AG09319 (cell line): Measurements from ENCODE around the gene MITD1.

Experiments
- DNase-seq: peaks from one replicate; pipeline ENCODE4 v3.0.0-alpha.2; 2010; ENCODE audit warnings: low read depth; ENCODE audit errors: extremely low read depth
- TF ChIP-seq, protein P1 (sequence below): IDR thresholded peaks from 2 replicates; pipeline ENCODE4 v1.5.1; 2011; ENCODE audit warnings: low read depth, mild to moderate bottlenecking, inconsistent platforms, low read length, moderate library complexity

The MITD1 gene

DNA sequence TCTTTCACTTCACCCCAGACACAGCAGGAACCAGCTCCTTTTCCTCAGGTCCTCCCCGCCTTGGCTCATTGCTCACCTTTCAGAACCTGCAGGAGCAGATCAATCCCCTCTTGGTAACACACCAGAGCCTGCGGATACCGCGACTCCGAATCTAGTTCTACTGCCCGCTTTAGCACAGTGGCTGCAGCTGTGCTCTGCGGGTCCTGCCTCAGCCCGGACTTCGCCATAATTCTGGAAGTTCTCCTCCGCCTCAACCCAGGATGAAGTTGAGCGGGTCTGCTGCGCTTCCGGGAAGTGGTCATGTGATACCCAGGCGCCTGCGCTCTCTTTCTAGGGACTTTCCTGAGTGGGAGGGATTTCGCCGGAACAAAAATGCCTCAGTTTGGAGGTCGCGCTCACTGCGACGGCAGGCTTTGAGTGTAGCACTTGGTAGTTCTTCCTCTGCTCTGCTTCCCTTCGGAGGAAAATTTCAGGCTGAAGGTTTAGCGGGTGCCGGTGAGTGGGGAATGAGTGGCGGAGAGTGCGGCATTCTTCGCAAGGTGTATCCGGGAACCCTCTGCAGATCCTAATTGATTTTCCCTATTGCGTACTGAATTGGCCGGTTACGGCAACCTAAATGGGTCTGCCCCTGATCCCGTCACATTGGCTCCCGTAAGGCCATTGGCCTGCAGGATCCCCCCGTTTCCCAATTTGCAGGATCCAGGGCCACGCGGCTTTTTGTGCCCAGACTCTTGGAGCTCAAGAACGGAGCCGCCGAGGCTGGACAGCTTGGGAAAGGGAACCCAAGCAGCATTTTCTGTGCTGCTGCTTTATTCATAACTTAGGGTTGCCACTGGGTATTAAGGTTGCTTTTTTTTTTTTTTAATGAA lies at the start of gene MITD1, which contains the start of gene MRPL30:
MITD1 (minus strand) TSS at position 304 of the 869 bp plus-strand sequence; CDS start at position 227, 77 bp downstream.
MRPL30 (plus strand) TSS at position 430 of the 869 bp plus-strand sequence. CDS start 5,020 bp downstream, outside the sequence.
- TF ChIP-seq, protein P1, sequence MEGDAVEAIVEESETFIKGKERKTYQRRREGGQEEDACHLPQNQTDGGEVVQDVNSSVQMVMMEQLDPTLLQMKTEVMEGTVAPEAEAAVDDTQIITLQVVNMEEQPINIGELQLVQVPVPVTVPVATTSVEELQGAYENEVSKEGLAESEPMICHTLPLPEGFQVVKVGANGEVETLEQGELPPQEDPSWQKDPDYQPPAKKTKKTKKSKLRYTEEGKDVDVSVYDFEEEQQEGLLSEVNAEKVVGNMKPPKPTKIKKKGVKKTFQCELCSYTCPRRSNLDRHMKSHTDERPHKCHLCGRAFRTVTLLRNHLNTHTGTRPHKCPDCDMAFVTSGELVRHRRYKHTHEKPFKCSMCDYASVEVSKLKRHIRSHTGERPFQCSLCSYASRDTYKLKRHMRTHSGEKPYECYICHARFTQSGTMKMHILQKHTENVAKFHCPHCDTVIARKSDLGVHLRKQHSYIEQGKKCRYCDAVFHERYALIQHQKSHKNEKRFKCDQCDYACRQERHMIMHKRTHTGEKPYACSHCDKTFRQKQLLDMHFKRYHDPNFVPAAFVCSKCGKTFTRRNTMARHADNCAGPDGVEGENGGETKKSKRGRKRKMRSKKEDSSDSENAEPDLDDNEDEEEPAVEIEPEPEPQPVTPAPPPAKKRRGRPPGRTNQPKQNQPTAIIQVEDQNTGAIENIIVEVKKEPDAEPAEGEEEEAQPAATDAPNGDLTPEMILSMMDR: no peak
- peak; percentile 88 for DNase-seq

GRCh38 chr2:99217929-99218501 lies 37.2 kb upstream of the MITD1 start:
- TF ChIP-seq, protein P1: no peak
- no peak for DNase-seq

DNA sequence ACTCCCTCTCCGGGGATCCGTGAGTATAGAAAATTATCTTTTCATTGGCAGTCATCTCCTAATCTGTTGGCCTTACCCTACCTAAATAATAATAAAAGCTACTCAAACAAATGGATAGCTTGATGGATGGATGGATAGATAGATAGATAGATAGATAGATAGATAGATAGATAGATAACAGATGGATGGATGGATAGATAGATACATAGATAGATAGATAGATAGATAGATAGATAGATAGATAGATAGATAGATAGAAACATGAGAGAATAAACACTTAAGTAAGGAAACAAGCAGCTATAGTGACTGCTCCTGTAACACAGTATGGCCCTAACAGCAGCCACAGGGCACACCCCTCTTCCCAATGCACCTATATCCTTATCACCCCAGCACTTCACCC lies 35.2 kb upstream of the MITD1 start:
- TF ChIP-seq, protein P1: no peak
- no peak for DNase-seq

DNA sequence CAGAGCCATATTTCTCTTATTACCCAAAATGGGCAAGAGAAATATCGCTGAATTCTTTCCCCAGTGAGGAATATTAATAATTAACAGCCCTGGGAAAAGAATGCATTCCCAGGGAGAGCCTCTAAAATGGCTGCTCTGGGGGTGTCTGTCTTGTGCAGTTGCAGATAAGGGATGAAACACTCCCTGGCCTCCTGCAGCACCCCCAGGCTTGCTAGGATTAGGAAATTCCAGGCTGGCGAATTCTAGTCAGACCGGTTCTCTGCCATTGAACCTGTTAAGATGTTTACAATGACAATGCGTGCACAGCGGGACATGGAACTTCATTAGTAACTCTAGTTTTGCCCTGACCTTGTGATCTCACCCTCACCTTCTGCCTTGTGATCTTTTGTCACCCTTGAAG lies 24.6 kb upstream of the MITD1 start:
- TF ChIP-seq, protein P1: no peak
- DNase-seq: no peak

DNA sequence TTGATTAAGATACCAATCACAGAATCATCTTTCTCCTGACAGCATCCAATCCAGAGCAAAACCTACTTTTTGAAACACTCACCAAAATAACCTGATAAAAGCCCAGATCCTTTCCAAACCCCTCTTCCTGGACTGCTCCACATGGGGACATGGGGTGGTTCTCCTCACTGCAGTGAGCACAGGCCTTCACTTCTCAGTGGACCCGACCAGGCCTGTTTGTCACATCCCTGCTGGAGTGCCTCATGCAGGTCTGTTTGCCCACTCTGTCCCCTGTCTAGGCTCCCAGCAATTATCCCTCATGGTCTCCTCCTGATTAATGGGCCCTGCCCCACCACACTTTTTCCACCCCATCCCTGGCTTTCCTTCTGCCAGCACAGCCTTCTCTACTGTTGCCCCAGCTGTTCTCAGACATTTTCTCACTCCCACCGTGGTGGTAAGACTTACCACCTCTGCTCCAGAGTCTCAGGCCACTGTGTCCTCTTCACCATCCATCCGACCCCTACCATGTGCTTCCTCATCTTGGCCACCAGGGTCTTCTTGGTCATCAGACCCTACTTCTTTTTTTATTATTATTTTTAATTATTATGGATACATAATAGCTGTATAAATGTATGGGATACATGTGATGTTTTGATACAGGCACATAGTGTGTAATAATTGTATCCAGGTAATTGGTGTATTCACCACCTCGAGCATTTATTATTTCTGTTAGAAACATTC lies 21.3 kb upstream of the MITD1 start:
- TF ChIP-seq, protein P1: no peak; the same call in 1 of the 2 replicates
- no peak for DNase-seq

DNA sequence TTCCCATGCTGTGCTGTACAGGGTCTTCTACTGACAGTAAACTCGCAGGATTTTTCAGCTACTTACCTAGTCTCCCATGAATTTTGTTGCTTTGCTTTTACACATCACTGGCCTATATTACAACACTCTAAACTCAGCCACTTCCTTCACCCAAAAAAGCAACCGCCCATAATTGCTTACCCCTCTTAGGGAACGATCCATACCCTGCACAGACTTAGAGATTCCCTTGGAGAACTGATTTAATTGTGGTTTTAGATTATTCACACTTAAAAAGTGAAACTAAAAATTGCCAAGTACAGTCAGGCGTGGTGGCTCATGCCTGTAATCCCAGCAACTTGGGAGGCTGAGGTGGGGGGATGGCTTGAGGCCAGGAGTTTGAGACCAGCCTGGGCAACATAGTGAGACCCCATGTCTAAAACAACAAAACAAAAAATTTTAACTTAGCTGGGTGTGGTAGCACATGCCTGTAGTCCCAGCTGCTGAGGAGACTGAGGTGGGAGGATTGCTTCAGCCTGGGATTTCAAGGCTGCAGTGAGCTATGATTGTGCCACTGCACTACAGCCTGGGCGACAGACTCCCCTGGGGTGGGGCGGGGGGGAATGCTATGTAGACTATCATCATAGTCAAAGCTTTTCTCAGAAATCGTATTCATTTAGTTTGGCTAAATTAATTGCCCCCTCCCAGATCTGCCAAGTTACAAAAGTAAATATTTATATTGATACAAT lies 19.4 kb upstream of the MITD1 start:
- no peak for DNase-seq
- TF ChIP-seq, protein P1: no peak
